Neural progenitor cell (in vitro differentiated cells): ENCODE measurements around the gene CCNY. TPM values are rescaled to one million over a fixed set of nuclear protein-coding genes. Genes with fewer than 3 reads are reported as not detected.

ENCODE experiments used
- DNase-seq: peaks from one replicate; pipeline ENCODE4 v3.0.0-alpha.2; 2016; ENCODE audit warnings: low spot score
- H2AFZ ChIP-seq: fragments of 200-600 bp; sonication (generic); replicated peaks from 2 replicates; pipeline ENCODE4 v1.6.1; 2016; ENCODE audit warnings: antibody characterized with exemption
- H3F3A ChIP-seq: fragments of 200-600 bp; sonication (generic); 2 replicates; pipeline ENCODE4 v1.6.1; 2016; ENCODE audit warnings: antibody characterized with exemption, low read depth
- H3K27ac ChIP-seq: fragments of 200-600 bp; sonication (generic); 2 replicates; pipeline ENCODE4 v1.5.1; 2016; ENCODE audit warnings: mild to moderate bottlenecking
- H3K27me3 ChIP-seq: fragments of 200-600 bp; sonication (generic); 2 replicates; pipeline ENCODE4 v1.6.1; 2016; ENCODE audit warnings: mild to moderate bottlenecking, moderate library complexity
- H3K36me3 ChIP-seq: fragments of 200-600 bp; sonication (generic); 2 replicates; pipeline ENCODE4 v1.5.1; 2016
- H3K4me1 ChIP-seq: fragments of 200-600 bp; sonication (generic); 2 replicates; pipeline ENCODE4 v1.6.1; 2016; ENCODE audit warnings: mixed run types
- H3K4me2 ChIP-seq: fragments of 200-600 bp; sonication (generic); 2 replicates; pipeline ENCODE4 v1.6.1; 2016
- H3K4me3 ChIP-seq: fragments of 200-600 bp; sonication (generic); 2 replicates; pipeline ENCODE4 v1.5.1; 2016
- H3K79me2 ChIP-seq: fragments of 200-600 bp; sonication (generic); 2 replicates; pipeline ENCODE4 v1.6.1; 2016; ENCODE audit warnings: low read depth
- H3K9ac ChIP-seq: fragments of 200-600 bp; sonication (generic); 2 replicates; pipeline ENCODE4 v1.6.1; 2016
- H3K9me3 ChIP-seq: fragments of 200-600 bp; sonication (generic); 2 replicates; pipeline ENCODE4 v1.5.1; 2016; ENCODE audit warnings: low read depth
- H4K20me1 ChIP-seq: fragments of 200-600 bp; sonication (generic); 2 replicates; pipeline ENCODE4 v1.6.1; 2016; ENCODE audit warnings: low read depth
- H3K27ac Mint-ChIP-seq: 3 replicates; pipeline ENCODE4 v1.8.0; 2021; ENCODE audit warnings: mixed read lengths
- H3K27me3 Mint-ChIP-seq: 2 replicates; pipeline ENCODE4 v1.8.0; 2022; ENCODE audit warnings: low read depth, mild to moderate bottlenecking, inconsistent platforms, moderate library complexity, mixed read lengths; ENCODE audit not compliant: insufficient read depth
- H3K36me3 Mint-ChIP-seq: 3 replicates; pipeline ENCODE4 v1.8.0; 2021; ENCODE audit warnings: mixed read lengths
- H3K4me1 Mint-ChIP-seq: 3 replicates; pipeline ENCODE4 v1.8.0; 2021; ENCODE audit warnings: mixed read lengths
- H3K4me3 Mint-ChIP-seq: 3 replicates; pipeline ENCODE4 v1.8.0; 2021; ENCODE audit warnings: mild to moderate bottlenecking, moderate library complexity, mixed read lengths
- H3K9me3 Mint-ChIP-seq: 3 replicates; pipeline ENCODE4 v1.8.0; 2020; ENCODE audit warnings: mixed read lengths
- EZH2 ChIP-seq: fragments of 200-600 bp; sonication (generic); IDR thresholded peaks from 2 replicates; pipeline ENCODE4 v1.6.1; 2017; ENCODE audit warnings: antibody characterized with exemption, mild to moderate bottlenecking, moderate library complexity
- EZH2phosphoT487 ChIP-seq: fragments of 200-600 bp; sonication (generic); IDR thresholded peaks from 2 replicates; pipeline ENCODE4 v1.6.1; 2017; ENCODE audit warnings: antibody characterized with exemption
- total RNA-seq: library from RNA; depleted of rRNA; stranded (reverse); fragments of >200 nt; gene quantifications from 2 replicates; pipeline ENCODE4 v1.2.3, GENCODE V29; 2015; ENCODE audit warnings: low replicate concordance
- TF ChIP-seq, protein P1 (sequence below): fragments of 200-600 bp; sonication (generic); IDR thresholded peaks from 2 replicates; pipeline ENCODE4 v1.5.1; 2017; ENCODE audit warnings: antibody characterized with exemption, mild to moderate bottlenecking

Gene CCNY
- total RNA-seq, 1 donor from 2014 or later = 46.7 TPM

DNA sequence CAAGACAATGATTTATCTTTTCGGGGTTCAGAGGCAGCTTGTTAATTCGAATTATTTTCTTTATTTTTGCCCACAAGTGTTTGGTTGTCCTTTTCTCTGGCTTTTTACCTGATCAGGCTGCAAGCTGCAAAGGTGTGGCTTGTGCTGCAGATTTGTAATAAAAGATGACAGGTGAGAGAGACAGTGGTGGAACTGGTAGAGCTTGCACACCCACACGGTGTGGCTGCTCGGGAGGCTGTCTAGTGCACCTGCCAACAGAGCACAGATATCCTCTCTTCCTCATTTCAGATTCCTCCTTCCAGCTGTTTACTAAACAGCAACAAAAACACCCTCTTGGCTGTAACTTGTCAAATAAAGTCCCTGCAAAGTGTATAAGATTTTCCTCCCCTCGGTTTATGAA is 278.0 kb downstream of the CCNY start:
- Mint-ChIP-seq H3K4me1 (peaks cover 22% of the 10 kb centered on the region), H3K27ac (no peak overlapping the region), H3K27me3 (peaks cover 7% of the 10 kb centered on the region)

More for the DNA sequence above, 278.0 kb downstream of the CCNY start:
- no peak overlapping the region for H3K4me3 ChIP-seq
- Mint-ChIP-seq H3K9me3 (peaks cover 10% of the 10 kb centered on the region), H3K36me3 (no peaks in the 10 kb centered on the region), H3K4me3 (no peak overlapping the region)
- TF ChIP-seq EZH2phosphoT487 (no peak), EZH2 (no peak)
- TF ChIP-seq, protein P1, sequence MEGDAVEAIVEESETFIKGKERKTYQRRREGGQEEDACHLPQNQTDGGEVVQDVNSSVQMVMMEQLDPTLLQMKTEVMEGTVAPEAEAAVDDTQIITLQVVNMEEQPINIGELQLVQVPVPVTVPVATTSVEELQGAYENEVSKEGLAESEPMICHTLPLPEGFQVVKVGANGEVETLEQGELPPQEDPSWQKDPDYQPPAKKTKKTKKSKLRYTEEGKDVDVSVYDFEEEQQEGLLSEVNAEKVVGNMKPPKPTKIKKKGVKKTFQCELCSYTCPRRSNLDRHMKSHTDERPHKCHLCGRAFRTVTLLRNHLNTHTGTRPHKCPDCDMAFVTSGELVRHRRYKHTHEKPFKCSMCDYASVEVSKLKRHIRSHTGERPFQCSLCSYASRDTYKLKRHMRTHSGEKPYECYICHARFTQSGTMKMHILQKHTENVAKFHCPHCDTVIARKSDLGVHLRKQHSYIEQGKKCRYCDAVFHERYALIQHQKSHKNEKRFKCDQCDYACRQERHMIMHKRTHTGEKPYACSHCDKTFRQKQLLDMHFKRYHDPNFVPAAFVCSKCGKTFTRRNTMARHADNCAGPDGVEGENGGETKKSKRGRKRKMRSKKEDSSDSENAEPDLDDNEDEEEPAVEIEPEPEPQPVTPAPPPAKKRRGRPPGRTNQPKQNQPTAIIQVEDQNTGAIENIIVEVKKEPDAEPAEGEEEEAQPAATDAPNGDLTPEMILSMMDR = no peak
- H3K27me3 ChIP-seq = no peaks in the 10 kb centered on the region
- H3K9me3 ChIP-seq = no peaks in the 10 kb centered on the region
- no peaks in the 10 kb centered on the region for H3K4me1 ChIP-seq
- H4K20me1 ChIP-seq = no peaks in the 10 kb centered on the region
- H3K27ac ChIP-seq = no peak overlapping the region
- no peak for DNase-seq
- H3K4me2 ChIP-seq = no peak overlapping the region
- H2AFZ ChIP-seq = no peak overlapping the region
- H3F3A ChIP-seq = no peaks in the 10 kb centered on the region
- no peak overlapping the region for H3K9ac ChIP-seq
- no peaks in the 10 kb centered on the region for H3K36me3 ChIP-seq
- H3K79me2 ChIP-seq = no peaks in the 10 kb centered on the region

Other genes with a start within 250 kb of the CCNY start
- gene CUL2, start 246.2 kb upstream of the CCNY start, total RNA-seq = 29.7 and 40.3 TPM in 2 replicates
- gene CREM, start 209.7 kb upstream of the CCNY start, total RNA-seq = 61.2 and 74.2 TPM in 2 replicates